NCI-H1092 (cell line): ENCODE measurements around the gene ROR2.

Experiments
- DNase-seq: peaks from one replicate; lab custom pipeline; 2025; lab: John Stamatoyannopoulos, UW

The ROR2 gene

DNA sequence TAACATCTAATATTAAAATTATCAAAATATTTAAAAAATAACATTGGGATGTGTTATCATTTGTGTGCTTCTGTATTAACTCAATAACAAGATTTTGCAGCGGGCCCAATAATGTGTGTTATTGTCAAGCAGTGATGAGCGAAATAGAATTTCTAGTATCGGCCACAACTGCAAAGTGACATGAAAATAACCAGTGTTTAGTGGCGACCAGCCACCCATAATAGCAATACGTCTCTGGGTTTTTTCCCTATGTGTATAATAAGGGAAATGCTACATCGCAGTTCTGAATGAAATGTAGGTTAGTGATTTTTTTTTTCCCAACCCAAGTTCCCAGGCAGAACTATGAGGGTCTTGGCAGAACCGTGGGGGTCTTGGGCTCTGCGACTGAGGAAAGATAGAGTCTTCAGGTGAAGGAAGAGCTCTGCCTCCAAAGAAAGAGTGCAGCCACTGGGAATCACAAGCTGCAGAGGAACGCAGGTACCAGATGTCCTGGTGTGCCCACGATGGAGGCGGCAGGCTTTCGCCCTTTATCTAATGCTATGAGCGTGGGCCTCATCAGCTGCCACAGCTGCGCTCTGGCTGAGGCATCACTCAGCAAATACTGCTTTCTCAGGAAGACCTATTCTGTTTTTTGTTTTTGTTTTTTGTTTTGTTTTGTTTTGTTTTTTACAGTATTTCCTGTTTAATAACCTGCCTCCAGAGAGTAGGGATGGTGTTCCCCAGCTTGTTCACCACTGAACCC is 235.0 kb downstream of the ROR2 start:
- DNase-seq = no peak

- DNase-seq = peak; percentile 48
Observed at GRCh38 chr9:91714020-91714806, 235.8 kb downstream of the ROR2 start.

GRCh38 chr9:91712811-91713210 is 237.2 kb downstream of the ROR2 start:
- DNase-seq = no peak

DNA sequence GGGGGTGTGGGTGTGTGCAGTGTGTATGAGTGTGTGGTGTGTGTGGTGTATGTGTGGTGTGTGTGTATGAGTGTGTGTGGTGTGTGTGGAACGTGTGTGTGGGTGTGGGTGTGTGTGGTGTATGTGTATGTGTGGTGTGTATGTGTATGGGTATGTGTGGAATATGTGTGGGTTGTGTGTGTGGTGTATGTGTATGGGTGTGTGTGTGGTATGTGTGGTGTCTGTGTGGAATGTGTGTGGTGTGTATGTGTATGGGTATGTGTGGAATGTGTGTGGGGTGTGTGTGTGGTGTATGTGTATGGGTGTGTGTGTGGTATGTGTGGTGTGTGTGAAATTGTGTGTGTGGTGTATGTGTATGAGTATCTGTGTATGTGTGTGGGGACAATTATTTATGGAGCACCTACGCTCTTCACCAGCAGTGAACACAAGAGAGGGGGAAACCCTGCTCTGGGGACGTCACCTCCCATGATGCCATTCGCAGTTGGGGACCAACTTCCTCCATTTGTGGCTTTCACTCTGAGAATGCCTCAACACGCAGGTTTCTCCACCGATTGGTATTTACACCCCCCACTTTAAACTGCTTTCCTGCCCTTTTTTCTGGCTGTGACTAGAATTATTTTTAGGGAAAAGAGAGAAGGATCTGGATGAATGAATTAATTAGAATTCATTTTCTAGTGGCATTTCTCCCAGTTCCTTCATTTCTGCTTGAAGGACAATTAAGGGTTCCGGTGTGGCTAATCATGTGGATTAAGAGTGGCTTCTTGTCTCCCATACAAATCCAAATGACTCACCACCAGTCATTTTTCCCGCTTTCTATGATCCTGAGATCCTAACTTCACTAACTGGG is 238.1 kb downstream of the ROR2 start:
- DNase-seq = no peak

DNA sequence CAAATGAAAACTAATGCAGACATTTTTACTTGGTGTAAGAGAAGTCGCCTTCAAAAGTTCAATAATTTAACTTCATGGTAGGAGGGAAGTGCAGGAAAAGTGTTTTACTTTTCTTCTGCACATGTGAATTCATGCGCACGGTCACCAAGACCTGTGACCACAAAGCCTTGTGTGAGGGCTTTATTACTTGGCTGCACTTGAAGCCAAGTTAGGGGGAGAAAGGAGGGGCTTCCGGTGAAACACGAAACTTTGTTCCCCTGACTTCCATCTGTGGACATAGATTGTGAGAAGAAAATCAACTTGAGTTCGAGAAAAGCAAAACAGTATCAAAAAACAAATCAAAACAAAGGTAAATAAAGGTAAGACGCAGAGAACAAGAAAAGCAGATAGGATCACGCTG is 239.9 kb downstream of the ROR2 start:
- no peak for DNase-seq

GRCh38 chr9:91705386-91705785 is 244.6 kb downstream of the ROR2 start:
- no peak for DNase-seq

DNA sequence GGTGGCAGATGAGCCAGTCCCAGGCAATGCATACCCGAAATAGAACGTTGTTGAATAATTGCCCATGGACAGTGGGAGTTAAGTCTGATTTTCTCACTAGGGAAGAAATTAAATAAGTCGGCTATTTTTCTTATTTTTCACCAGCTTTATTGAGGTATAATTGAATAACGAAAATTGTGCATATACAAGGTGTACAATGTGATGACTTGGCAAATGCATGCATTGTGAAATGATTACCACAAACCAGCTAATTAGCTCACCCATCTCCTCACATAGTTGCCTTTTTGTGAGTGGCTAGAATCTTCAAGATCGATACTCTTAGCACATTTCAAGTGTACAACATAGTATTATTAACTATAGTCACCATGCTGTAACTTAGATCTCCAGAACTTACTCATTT is 249.6 kb downstream of the ROR2 start:
- no peak for DNase-seq

GRCh38 chr9:91698266-91698665 is 251.8 kb downstream of the ROR2 start:
- no peak for DNase-seq

- no peak for DNase-seq
Observed at GRCh38 chr9:91697201-91697600, 252.8 kb downstream of the ROR2 start.

- no peak for DNase-seq
Observed at GRCh38 chr9:91694081-91694870, 255.8 kb downstream of the ROR2 start.

DNA sequence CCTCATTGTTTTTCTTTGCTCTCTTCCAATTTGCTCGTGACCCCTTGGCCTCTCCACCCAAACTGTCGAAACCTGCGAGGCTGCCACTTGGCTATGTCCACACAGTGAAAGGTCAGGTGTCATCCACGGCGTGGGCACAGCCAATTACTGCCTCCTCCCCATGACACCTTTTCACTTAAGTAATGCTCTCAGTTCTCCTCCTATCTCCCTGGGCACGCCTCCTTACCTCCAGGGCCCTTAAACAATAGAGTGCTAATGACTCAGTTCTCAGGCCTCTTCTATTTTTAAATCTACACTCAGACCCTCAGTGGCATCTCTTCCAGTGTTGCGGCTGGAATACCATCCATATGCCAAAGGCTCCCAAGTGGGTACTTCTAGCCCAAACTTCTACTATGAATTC is 256.8 kb downstream of the ROR2 start:
- DNase-seq = no peak

- no peak for DNase-seq
Observed at GRCh38 chr9:91690540-91691249, 259.3 kb downstream of the ROR2 start.

DNA sequence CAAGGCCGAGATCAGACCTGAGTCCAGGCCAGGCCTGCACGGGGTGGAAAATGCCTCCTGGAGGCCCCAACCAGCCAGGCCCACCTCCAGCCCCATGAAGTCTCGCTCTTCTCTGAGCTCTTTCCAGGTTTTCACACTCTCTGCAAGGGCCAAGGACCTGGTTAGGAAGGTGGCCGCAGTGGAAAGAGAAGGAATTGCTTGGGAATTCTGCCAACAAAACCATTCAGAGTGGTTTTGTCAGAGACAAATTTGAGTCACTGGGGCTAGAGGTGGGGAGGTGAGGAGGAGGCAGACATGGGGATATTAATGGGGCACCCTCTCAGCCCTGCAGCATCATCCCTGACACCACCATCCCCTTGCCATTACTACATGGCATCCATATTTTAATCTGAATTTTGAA is 261.0 kb downstream of the ROR2 start:
- DNase-seq = no peak

- no peak for DNase-seq
Observed at GRCh38 chr9:91683269-91683668, 266.8 kb downstream of the ROR2 start.

DNA sequence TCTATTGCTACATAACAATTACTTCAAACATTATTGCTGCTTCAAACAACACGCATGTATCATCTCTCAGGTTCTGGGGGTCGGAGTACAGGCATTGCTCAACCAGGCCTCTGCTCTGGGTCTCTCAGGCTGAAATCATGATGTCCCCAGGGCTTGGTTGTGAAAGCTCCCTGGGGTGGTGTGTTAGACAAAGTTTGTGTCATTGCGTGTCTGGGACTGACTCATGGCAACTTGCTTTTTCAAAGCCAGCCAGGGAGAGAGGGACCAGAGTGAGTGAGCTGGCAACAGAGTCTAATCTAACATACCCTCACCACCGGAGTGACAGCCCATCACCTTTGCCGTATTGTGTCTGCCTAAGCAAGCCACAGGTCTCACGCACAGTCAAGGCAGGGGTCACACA is 267.2 kb downstream of the ROR2 start:
- no peak for DNase-seq

GRCh38 chr9:91681461-91682305 is 268.3 kb downstream of the ROR2 start:
- peak; percentile 70 for DNase-seq

DNA sequence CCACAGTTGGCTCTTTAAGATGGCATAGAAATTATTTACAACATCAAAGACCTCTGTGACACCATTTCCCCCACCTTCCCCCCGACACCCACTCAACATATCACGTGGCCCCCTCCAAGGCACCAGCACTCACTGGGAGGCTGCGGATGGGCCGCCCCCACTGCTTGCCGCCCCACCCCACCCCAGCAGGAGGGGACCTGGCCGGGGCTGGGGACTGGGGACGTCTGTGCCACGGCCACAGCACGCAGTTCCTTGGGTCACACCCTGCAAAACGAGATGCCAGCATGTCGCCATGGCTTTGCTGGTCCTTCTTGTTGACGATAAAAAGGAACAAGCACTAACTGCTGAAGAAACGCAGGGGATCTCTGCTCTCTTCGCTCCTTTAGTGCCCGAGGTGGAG is 269.0 kb downstream of the ROR2 start:
- DNase-seq = no peak

DNA sequence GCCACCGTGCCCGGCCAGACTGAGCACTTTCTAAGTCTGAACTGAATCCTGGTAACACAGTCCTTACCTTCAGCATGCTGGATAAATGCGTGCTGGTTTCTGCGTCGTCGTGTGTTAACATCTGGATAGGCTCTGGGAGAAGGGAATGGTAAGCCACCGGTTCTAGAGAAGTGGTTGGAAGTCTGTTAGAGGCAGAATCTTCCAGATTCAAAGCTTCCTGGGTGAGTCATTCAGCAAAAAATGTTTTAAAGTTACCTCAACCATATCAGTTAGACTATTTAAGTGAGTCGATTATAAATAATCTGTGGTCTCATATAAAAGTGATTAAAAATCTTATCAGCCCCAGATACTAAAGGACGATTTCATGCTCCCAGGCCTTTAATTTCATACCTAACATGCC is 269.9 kb downstream of the ROR2 start:
- DNase-seq = no peak

GRCh38 chr9:91678807-91679580 is 271.0 kb downstream of the ROR2 start:
- no peak for DNase-seq
